Thymus (tissue), 11 donors: Measurements from ENCODE around the gene CELF4. TPM values are rescaled to one million over a fixed set of nuclear protein-coding genes. Genes with fewer than 3 reads are reported as not detected.
"Not testable (repeated sequence)": the region's sequence is repeated elsewhere in the genome, so short reads cannot be mapped to it uniquely, and the experiment has no call there.

Experiments used
- DNase-seq, 9 donors: peaks; one replicate each; pipeline ENCODE4 v3.0.0-alpha.2; 2013; ENCODE audit warnings: low spot score in 9 of 9, low read depth in 6 of 9, missing footprints in 1 of 9
- H3K27ac ChIP-seq, 2 donors: one replicate each; pipeline ENCODE4 v1.5.1; 2013; ENCODE audit warnings: control low read depth in 1 of 2, low read depth in 1 of 2, low read length in 1 of 2, mild to moderate bottlenecking in 1 of 2, moderate library complexity in 1 of 2
- H3K27me3 ChIP-seq, 2 donors: one replicate each; pipeline ENCODE4 v1.5.1; 2013; ENCODE audit warnings: low read length in 1 of 2; ENCODE audit not compliant: control insufficient read depth in 2 of 2, insufficient read depth in 1 of 2
- H3K36me3 ChIP-seq, 2 donors: one replicate each; pipeline ENCODE4 v1.5.1; 2013; ENCODE audit warnings: low read length in 1 of 2, mild to moderate bottlenecking in 1 of 2, moderate library complexity in 1 of 2; ENCODE audit not compliant: control insufficient read depth in 2 of 2, insufficient read depth in 2 of 2
- H3K4me1 ChIP-seq, 2 donors: one replicate each; pipeline ENCODE4 v1.5.1; 2013; ENCODE audit warnings: low read length in 2 of 2; ENCODE audit not compliant: control insufficient read depth in 2 of 2, insufficient read depth in 2 of 2
- H3K4me3 ChIP-seq, 2 donors: one replicate each; pipeline ENCODE4 v1.5.1; 2013; ENCODE audit warnings: low read length in 2 of 2, control low read depth in 1 of 2, mild to moderate bottlenecking in 1 of 2
- H3K9me3 ChIP-seq, 2 donors: one replicate each; pipeline ENCODE4 v1.5.1; 2013; ENCODE audit warnings: low read length in 1 of 2, mild to moderate bottlenecking in 1 of 2; ENCODE audit not compliant: control insufficient read depth in 2 of 2, insufficient read depth in 1 of 2
- WGBS: extraction: QIAGEN DNeasy Blood & Tissue Kit; methylation state at CpG from one replicate; pipeline ENCODE4 v1.1.7; 2013; 5-methylcytosine and 5-hydroxymethylcytosine counted together
- polyA plus RNA-seq: library from polyadenylated mRNA; stranded (reverse); fragments of 200-250 nt; gene quantifications from one replicate; pipeline ENCODE4 v1.2.3, GENCODE V29; 2013
- total RNA-seq: library from RNA; stranded (reverse); fragments of 120-200 nt; gene quantifications from one replicate; pipeline ENCODE4 v1.2.4, GENCODE V29; 2013
- donor health status: healthy.

CELF4 gene
- total and polyA plus RNA-seq, 2 donors = 0.05 to 0.39 TPM

DNA sequence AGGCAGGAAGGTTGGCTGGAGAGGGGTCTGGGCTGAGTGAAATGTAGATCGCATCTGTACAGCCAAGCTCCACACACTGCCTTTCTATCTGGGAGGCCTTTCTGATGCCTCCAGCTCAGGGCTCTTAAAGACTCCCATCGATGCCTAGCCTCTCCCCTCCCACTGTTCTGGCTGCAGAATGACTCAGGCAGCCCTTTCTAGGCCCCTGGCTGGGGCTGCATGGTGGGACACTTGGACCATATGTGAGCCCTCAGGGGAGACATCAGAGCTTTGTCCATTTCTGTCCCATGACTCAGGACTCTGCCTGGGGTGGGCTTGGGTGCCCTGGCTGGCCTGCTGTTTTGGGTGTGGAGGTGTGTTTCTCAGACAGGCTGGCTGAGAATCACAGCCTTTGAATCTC is 101.3 kb downstream of the CELF4 start:
- Histone ChIP-seq H3K4me3 (no peak overlapping the region), H3K9me3 (no peaks in the 10 kb centered on the region), H3K4me1 (no peaks in the 10 kb centered on the region), H3K27ac (no peak overlapping the region), H3K27me3 (peaks cover 0 to 22% of the 10 kb centered on the region in 2 donors), H3K36me3 (no peaks in the 10 kb centered on the region)
- no peak for DNase-seq
- WGBS = 88% methylated on average over 2 of the region's 2 CpGs

DNA sequence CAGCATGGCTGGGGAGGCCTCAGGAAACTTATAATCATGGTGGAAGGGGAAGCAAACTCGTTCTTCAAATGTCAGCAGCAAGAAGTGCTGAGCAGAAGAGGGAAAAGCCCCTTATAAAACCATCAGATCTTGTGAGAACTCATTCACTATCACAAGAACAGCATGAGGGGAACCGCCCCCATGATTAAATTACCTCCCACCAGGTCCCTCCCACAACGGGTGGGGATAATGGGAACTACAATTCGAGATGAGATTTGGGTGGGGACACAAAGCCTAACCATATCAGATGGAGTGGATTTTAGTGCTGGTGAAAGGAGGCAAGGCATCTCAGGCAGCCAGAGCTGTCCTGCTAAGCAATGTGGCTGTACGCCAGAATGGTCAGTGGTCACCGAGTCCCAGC is 104.3 kb downstream of the CELF4 start:
- WGBS = 83% methylated on average over 6 of the region's 6 CpGs
- not testable (repeated sequence) for DNase-seq

DNA sequence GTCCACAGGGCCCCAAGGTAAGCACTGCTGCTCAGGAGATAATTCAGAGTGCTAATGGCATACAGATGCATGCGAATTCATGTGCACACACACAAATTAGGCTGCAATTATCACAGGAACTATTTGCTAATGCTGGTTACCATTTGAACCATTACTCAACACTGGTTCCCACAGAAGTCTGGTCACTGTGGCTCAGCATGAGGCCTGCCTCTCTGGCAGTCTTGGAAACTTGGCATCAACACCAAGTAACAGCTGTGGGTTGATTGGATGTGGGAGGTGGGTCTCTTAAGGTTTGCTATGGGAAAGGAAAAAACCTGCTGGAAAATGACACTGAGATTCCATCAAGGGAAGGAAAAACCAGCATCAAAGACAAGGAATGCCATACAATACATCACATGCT is 105.0 kb downstream of the CELF4 start:
- 95% methylated on average over 1 of the region's 1 CpG for WGBS
- Histone ChIP-seq H3K9me3 (no peaks in the 10 kb centered on the region), H3K27me3 (peaks cover 0 to 16% of the 10 kb centered on the region in 2 donors), H3K4me3 (no peak overlapping the region), H3K4me1 (no peaks in the 10 kb centered on the region), H3K36me3 (no peaks in the 10 kb centered on the region), H3K27ac (no peak overlapping the region)
- no peak for DNase-seq

More for the DNA sequence above, 104.3 kb downstream of the CELF4 start:
- H3K4me1 ChIP-seq, H3K9me3 ChIP-seq, H3K4me3 ChIP-seq, H3K36me3 ChIP-seq, H3K27ac ChIP-seq: not testable (repeated sequence)
- H3K27me3 ChIP-seq = peaks cover 0 to 21% of the 10 kb centered on the region in 2 donors

DNA sequence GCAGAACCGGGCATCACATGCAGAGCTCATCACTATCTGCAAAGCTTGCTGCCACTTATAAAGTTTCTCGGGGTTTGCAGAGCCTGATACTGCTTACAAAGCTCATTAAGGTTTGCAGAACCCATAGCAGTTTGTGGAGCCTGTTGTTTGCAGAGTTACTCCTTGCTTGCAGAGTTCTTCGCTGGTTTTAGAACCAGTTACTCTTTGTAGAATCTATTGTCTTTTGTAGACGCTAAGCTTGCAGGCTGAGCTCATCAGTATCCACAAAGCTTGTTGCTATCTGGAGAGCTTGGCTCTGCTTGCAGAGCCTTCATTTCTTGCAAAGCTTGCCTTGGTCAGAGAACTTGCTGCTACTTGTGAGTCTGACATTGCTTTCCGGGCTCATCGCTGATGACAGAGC is 106.9 kb downstream of the CELF4 start:
- 94% methylated on average over 6 of the region's 6 CpGs for WGBS
- DNase-seq = no peak
- Histone ChIP-seq H3K27ac (no peak overlapping the region), H3K4me3 (no peak overlapping the region), H3K4me1 (no peaks in the 10 kb centered on the region), H3K27me3 (peaks cover 0 to 8% of the 10 kb centered on the region in 2 donors), H3K36me3 (no peaks in the 10 kb centered on the region), H3K9me3 (no peaks in the 10 kb centered on the region)

DNA sequence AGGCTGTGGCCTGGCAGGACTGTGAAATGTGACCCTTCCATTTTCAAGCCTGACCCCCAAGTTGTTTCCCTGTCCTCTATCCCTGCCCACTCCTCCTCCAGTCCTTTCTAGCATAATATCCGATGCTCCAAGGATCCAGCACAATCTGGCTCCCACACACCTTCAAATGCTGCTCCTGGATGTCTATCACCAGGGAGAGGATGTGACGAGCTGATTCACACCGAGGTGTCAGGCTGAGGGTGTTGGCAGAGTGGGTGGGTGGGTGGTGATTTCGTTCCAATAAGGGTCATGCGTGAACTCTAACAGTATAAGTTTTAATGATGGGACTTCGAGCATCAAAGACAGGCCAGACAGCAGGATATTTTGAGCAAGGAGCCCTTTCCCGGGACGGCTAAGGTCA is 107.8 kb downstream of the CELF4 start:
- 66% methylated on average over 8 of the region's 8 CpGs for WGBS
- Histone ChIP-seq H3K9me3 (no peaks in the 10 kb centered on the region), H3K4me3 (no peak overlapping the region), H3K27me3 (peaks cover 0 to 8% of the 10 kb centered on the region in 2 donors), H3K27ac (no peak overlapping the region), H3K36me3 (no peaks in the 10 kb centered on the region), H3K4me1 (no peaks in the 10 kb centered on the region)
- no peak for DNase-seq

DNA sequence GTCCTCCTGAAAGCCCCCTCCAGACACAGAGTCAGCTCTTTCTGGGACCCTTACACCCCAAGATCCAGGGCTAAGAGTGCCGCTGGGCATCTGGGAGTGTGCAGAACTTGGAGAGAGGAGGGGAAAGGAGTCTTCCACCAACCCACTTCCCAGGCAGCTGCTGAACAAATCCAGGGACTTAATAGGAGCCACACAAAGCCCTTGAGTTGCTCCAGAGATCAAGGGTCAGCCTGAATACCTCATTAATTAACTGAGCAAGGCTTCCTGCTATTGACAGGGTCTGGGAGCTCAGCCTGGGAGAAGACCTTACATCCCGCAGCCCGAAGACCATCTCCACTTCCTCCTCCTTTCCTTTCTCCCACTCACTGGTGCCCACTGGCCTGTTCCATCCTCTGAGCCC is 108.3 kb downstream of the CELF4 start:
- 83% methylated on average over 3 of the region's 3 CpGs for WGBS
- Histone ChIP-seq H3K4me3 (no peak overlapping the region), H3K36me3 (no peaks in the 10 kb centered on the region), H3K4me1 (no peaks in the 10 kb centered on the region), H3K9me3 (no peaks in the 10 kb centered on the region), H3K27me3 (peaks cover 0 to 8% of the 10 kb centered on the region in 2 donors), H3K27ac (no peak overlapping the region)
- DNase-seq = no peak

DNA sequence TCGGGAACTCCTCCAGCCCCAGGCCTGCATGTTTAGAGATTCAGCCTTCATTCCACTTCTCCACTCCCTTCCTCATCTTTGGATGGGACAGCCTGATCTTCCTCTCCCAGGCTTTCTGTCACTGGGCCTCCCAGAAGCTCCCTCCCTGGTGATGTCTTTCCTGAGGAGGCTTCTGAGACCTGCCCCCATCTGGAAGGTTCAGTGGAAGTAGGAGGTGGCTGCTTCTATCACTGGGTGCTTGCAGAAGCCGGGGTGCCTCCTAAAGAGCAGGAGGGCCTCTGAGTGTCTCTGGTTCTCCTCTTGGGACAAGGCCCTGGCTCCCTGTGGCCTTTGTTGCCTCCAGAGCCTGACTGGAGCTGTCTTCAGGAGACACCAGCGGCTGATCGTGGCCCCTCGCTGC is 108.7 kb downstream of the CELF4 start:
- Histone ChIP-seq H3K9me3 (no peaks in the 10 kb centered on the region), H3K27ac (no peak overlapping the region), H3K4me1 (no peaks in the 10 kb centered on the region), H3K36me3 (no peaks in the 10 kb centered on the region), H3K27me3 (peaks cover 0 to 8% of the 10 kb centered on the region in 2 donors), H3K4me3 (no peak overlapping the region)
- 96% methylated on average over 5 of the region's 5 CpGs for WGBS
- DNase-seq = no peak

DNA sequence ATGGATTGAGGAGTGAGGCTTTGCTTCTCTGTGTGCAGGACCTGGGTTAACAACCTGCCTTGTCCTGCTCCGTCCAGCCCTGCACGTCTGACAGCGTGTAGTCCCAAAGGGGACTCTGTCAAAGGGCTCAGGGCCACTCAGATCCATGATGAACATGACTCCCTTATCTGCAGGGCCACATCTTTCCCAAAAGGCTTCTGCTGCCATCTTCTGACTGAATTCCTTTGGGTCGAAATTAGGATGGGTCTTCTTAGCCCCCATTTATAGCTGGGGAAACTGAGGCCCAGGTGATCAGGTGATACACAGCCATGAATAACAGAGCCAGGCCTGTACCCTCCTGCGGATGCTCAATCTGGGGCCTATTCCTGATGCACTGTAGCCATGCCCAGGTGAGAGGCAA is 109.2 kb downstream of the CELF4 start:
- WGBS = 95% methylated on average over 5 of the region's 5 CpGs
- H3K27ac ChIP-seq = no peak overlapping the region

DNA sequence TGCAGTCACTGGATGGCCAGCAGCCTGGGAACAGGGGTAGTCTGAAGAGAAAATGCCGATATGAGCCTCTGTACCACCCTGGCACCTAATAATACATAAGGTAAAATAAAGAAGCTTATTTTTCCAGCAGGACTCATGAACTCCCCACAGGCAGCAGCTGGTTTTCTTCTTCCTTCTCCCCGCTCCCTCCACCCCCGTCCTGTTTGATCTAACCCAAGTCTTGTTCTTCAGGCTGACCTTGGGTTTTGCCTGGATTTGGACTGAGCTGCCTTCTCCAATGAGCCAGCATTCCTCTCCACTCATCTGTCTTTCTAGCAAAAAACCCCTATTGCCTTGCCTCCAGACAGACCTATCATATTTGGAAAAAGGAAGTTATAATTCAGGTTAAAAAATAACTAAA is 111.8 kb downstream of the CELF4 start:
- no peaks in the 10 kb centered on the region for H3K9me3 ChIP-seq
- no peaks in the 10 kb centered on the region for H3K36me3 ChIP-seq
- 93% methylated on average over 3 of the region's 3 CpGs for WGBS
- no peak overlapping the region for H3K27ac ChIP-seq
- no peak for DNase-seq
- H3K27me3 ChIP-seq = peaks cover 0 to 6% of the 10 kb centered on the region in 2 donors
- H3K4me3 ChIP-seq = no peak overlapping the region
- H3K4me1 ChIP-seq = no peaks in the 10 kb centered on the region

More for the DNA sequence above, 109.2 kb downstream of the CELF4 start:
- Histone ChIP-seq H3K9me3 (no peaks in the 10 kb centered on the region), H3K27me3 (peaks cover 0 to 8% of the 10 kb centered on the region in 2 donors), H3K4me1 (no peaks in the 10 kb centered on the region), H3K4me3 (no peak overlapping the region), H3K36me3 (no peaks in the 10 kb centered on the region)
- DNase-seq = no peak
